Upper lobe of right lung (tissue), 1 donor: Measurements from ENCODE around the gene STRIP1. TPM values are rescaled to one million over a fixed set of nuclear protein-coding genes. Genes with fewer than 3 reads are reported as not detected.
A peak's percentile ranks its signal among the peaks of the same experiment; 100 is the strongest.

ENCODE experiments used
- ATAC-seq: fragments of 200-7000 bp; cut with Tn5 transposase; one replicate; pipeline ENCODE4 v1.9.1; 2020; ENCODE audit warnings: mild to moderate bottlenecking, moderate library complexity
- DNase-seq: peaks from one replicate; pipeline ENCODE4 v3.0.0-alpha.2; 2020
- H3K27ac ChIP-seq: fragments of 200-600 bp; one replicate; pipeline ENCODE4 v1.8.0; 2022
- H3K27me3 ChIP-seq: fragments of 200-600 bp; one replicate; pipeline ENCODE4 v1.8.0; 2022; ENCODE audit warnings: mild to moderate bottlenecking
- H3K36me3 ChIP-seq: fragments of 200-600 bp; one replicate; pipeline ENCODE4 v1.8.0; 2022
- H3K4me1 ChIP-seq: fragments of 200-600 bp; one replicate; pipeline ENCODE4 v1.8.0; 2022
- H3K4me3 ChIP-seq: fragments of 200-600 bp; one replicate; pipeline ENCODE4 v1.8.0; 2022; ENCODE audit warnings: mild to moderate bottlenecking
- H3K9me3 ChIP-seq: fragments of 200-600 bp; one replicate; pipeline ENCODE4 v1.8.0; 2022
- CTCF ChIP-seq: fragments of 200-600 bp; IDR thresholded peaks from one replicate; pipeline ENCODE4 v1.8.0; 2022; ENCODE audit warnings: antibody characterized with exemption
- intact Hi-C: fragments of 100-400 bp; cut with DNase I; formaldehyde crosslinking; loops from one replicate; pipeline ENCODE4 v1.11.0; 2022
- total RNA-seq: library from RNA; stranded (reverse); fragmentation: NEBNext Ultra II Directional; extraction: Animal tissue kit (Norgen Biotek cat#: 25700); gene quantifications from one replicate; pipeline ENCODE4 v1.2.1, GENCODE V29; 2021
- donor health status: DM: no; HTN: yes; CAD: no; lungs with severe emphysema.

STRIP1 gene
- total RNA-seq, 1 donor from 2014 or later = 35.6 TPM

GRCh38 chr1:109995536-109995935 is 38.9 kb upstream of the STRIP1 start:
- Histone ChIP-seq H3K27me3 (no peaks in the 10 kb centered on the region), H3K27ac (no peak overlapping the region), H3K4me1 (peaks cover 45% of the 10 kb centered on the region), H3K9me3 (no peaks in the 10 kb centered on the region), H3K36me3 (no peaks in the 10 kb centered on the region), H3K4me3 (no peak overlapping the region)
- intact Hi-C loops = no loop called here
- no peak for TF ChIP-seq CTCF
- ATAC-seq (peak; percentile 72), DNase-seq (no peak)

GRCh38 chr1:109996476-109996875 is 37.9 kb upstream of the STRIP1 start:
- no peak for ATAC-seq
- no peak for DNase-seq
- Histone ChIP-seq H3K4me3 (no peak overlapping the region), H3K27ac (no peak overlapping the region), H3K27me3 (no peaks in the 10 kb centered on the region), H3K4me1 (peaks cover 35% of the 10 kb centered on the region), H3K36me3 (no peaks in the 10 kb centered on the region), H3K9me3 (no peaks in the 10 kb centered on the region)
- no peak for TF ChIP-seq CTCF
- intact Hi-C loops = no loop called here

- ATAC-seq = no peak
- Histone ChIP-seq H3K4me1 (peaks cover 34% of the 10 kb centered on the region), H3K27ac (no peak overlapping the region), H3K27me3 (no peaks in the 10 kb centered on the region), H3K9me3 (no peaks in the 10 kb centered on the region), H3K4me3 (no peak overlapping the region), H3K36me3 (no peaks in the 10 kb centered on the region)
- DNase-seq = no peak
- TF ChIP-seq CTCF = no peak
- intact Hi-C loops = no loop called here
These were observed 37.1 kb upstream of the STRIP1 start for GRCh38 chr1:109997204-109997866.

GRCh38 chr1:109997867-109998229 is 36.6 kb upstream of the STRIP1 start:
- no peak for ATAC-seq
- Histone ChIP-seq H3K9me3 (no peaks in the 10 kb centered on the region), H3K4me3 (no peak overlapping the region), H3K36me3 (no peaks in the 10 kb centered on the region), H3K27me3 (no peaks in the 10 kb centered on the region), H3K27ac (no peak overlapping the region), H3K4me1 (peaks cover 34% of the 10 kb centered on the region)
- no peak for DNase-seq
- no peak for TF ChIP-seq CTCF
- intact Hi-C loops = no loop called here

- ATAC-seq (no peak), DNase-seq (no peak)
- no peaks in the 10 kb centered on the region for H3K9me3 ChIP-seq
- peaks cover 49% of the 10 kb centered on the region for H3K4me1 ChIP-seq
- no peak overlapping the region for H3K4me3 ChIP-seq
- intact Hi-C loops = no loop called here
- H3K36me3 ChIP-seq = no peaks in the 10 kb centered on the region
- H3K27me3 ChIP-seq = no peaks in the 10 kb centered on the region
- H3K27ac ChIP-seq = no peak overlapping the region
- TF ChIP-seq CTCF = no peak
These were observed 31.7 kb upstream of the STRIP1 start for GRCh38 chr1:110002695-110003094.
